SJCRH30 (cell line): Measurements from ENCODE around the gene PRCD. TPM values are rescaled to one million over a fixed set of nuclear protein-coding genes. Genes with fewer than 3 reads are reported as not detected.
A peak's percentile ranks its signal among the peaks of the same experiment; 100 is the strongest.

ENCODE experiments used
- DNase-seq, 2 experiments: peaks; one replicate each; pipeline ENCODE4 v3.0.0-alpha.2; 2015 to 2020
- H3K27ac ChIP-seq: fragments of 250-450 bp; sonication (Bioruptor Pico); 2 replicates; pipeline ENCODE4 v1.5.1; 2020; ENCODE audit warnings: mild to moderate bottlenecking, moderate library complexity
- H3K27me3 ChIP-seq: fragments of 250-450 bp; sonication (Bioruptor Pico); 2 replicates; pipeline ENCODE4 v1.5.1; 2020; ENCODE audit warnings: mild to moderate bottlenecking, moderate library complexity
- H3K36me3 ChIP-seq: fragments of 250-450 bp; sonication (Bioruptor Pico); 2 replicates; pipeline ENCODE4 v1.5.1; 2020; ENCODE audit warnings: mild to moderate bottlenecking, moderate library complexity
- H3K4me1 ChIP-seq: fragments of 250-450 bp; sonication (Bioruptor Pico); 2 replicates; pipeline ENCODE4 v1.5.1; 2020; ENCODE audit warnings: mild to moderate bottlenecking, moderate library complexity
- H3K4me3 ChIP-seq: fragments of 250-450 bp; sonication (Bioruptor Pico); 2 replicates; pipeline ENCODE4 v1.5.1; 2020; ENCODE audit warnings: mild to moderate bottlenecking, moderate library complexity
- H3K9me3 ChIP-seq: fragments of 250-450 bp; sonication (Bioruptor Pico); replicated peaks from 2 replicates; pipeline ENCODE4 v1.5.1; 2020; ENCODE audit warnings: mild to moderate bottlenecking, moderate library complexity
- total RNA-seq: library from RNA; depleted of rRNA; stranded (reverse); fragments of >200 nt; shearing (Covaris generic); gene quantifications from 2 replicates; pipeline ENCODE4 v1.2.3, GENCODE V29; 2014; rRNA removed

The PRCD gene
- total RNA-seq, 1 experiment from 2014 or later = 2.1 TPM

- Histone ChIP-seq H3K36me3 (no peaks in the 10 kb centered on the region), H3K4me1 (peaks cover 8% of the 10 kb centered on the region), H3K9me3 (no peaks in the 10 kb centered on the region; the same call in 1 of the 2 replicates), H3K27ac (no peak overlapping the region), H3K4me3 (no peak overlapping the region), H3K27me3 (no peaks in the 10 kb centered on the region)
- DNase-seq = peak; percentile 40 to 66
These were observed 47.1 kb downstream of the PRCD start for GRCh38 chr17:76586741-76587487.

- H3K9me3 ChIP-seq = no peaks in the 10 kb centered on the region; the same call in 1 of the 2 replicates
- peaks cover 4% of the 10 kb centered on the region; the same call in 1 of the 2 replicates for H3K27me3 ChIP-seq
- no peak overlapping the region for H3K27ac ChIP-seq
These were observed 48.3 kb downstream of the PRCD start for GRCh38 chr17:76588182-76588581.

GRCh38 chr17:76593384-76593826 is 53.6 kb downstream of the PRCD start:
- Histone ChIP-seq H3K9me3 (no peaks in the 10 kb centered on the region; the same call in 1 of the 2 replicates), H3K27me3 (peaks cover 4% of the 10 kb centered on the region; the same call in 1 of the 2 replicates), H3K27ac (no peak overlapping the region), H3K4me3 (no peak overlapping the region), H3K4me1 (no peaks in the 10 kb centered on the region), H3K36me3 (no peaks in the 10 kb centered on the region)
- no peak for DNase-seq

More at GRCh38 chr17:76588182-76588581, 48.3 kb downstream of the PRCD start:
- DNase-seq = no peak
- no peaks in the 10 kb centered on the region for H3K36me3 ChIP-seq
- H3K4me3 ChIP-seq = no peak overlapping the region
- H3K4me1 ChIP-seq = peaks cover 8% of the 10 kb centered on the region

- Histone ChIP-seq H3K36me3 (no peaks in the 10 kb centered on the region), H3K27me3 (peaks cover 4% of the 10 kb centered on the region; the same call in 1 of the 2 replicates), H3K9me3 (no peaks in the 10 kb centered on the region), H3K4me3 (no peak overlapping the region), H3K4me1 (no peaks in the 10 kb centered on the region), H3K27ac (no peak overlapping the region)
- no peak for DNase-seq
These were observed 54.1 kb downstream of the PRCD start for GRCh38 chr17:76593959-76594358.

GRCh38 chr17:76594690-76595089 is 54.8 kb downstream of the PRCD start:
- no peak for DNase-seq
- Histone ChIP-seq H3K27ac (no peak overlapping the region), H3K27me3 (peaks cover 4% of the 10 kb centered on the region; the same call in 1 of the 2 replicates), H3K4me3 (no peak overlapping the region), H3K4me1 (no peaks in the 10 kb centered on the region), H3K36me3 (no peaks in the 10 kb centered on the region), H3K9me3 (no peaks in the 10 kb centered on the region)

Other genes starting within 250 kb of the PRCD start
- 2.7 and 3.5 TPM in 2 replicates for gene QRICH2, start 231.8 kb upstream of the PRCD start, total RNA-seq
- gene PRPSAP1, start 186.1 kb upstream of the PRCD start, total RNA-seq = 69.3 and 70.0 TPM in 2 replicates
- 5.4 and 5.8 TPM in 2 replicates for gene SPHK1, start 155.4 kb upstream of the PRCD start, total RNA-seq
- gene UBE2O, start 86.9 kb upstream of the PRCD start, total RNA-seq = 40.9 and 41.5 TPM in 2 replicates
- 0.24 and 0.58 TPM in 2 replicates for gene AANAT, start 72.4 kb upstream of the PRCD start, total RNA-seq
- 2.4 and 2.5 TPM in 2 replicates for gene RHBDF2, start 38.6 kb upstream of the PRCD start, total RNA-seq
- not detected in 2 replicates for gene CYGB, start 2.3 kb upstream of the PRCD start, total RNA-seq
- 0.20 TPM in 1 of 2 replicates, not detected in the other for gene ST6GALNAC2, start 45.8 kb downstream of the PRCD start, total RNA-seq
- not detected in 2 replicates for gene ST6GALNAC1, start 103.7 kb downstream of the PRCD start, total RNA-seq
- gene MXRA7, start 170.9 kb downstream of the PRCD start, total RNA-seq = 245 and 247 TPM in 2 replicates
- gene JMJD6, start 186.6 kb downstream of the PRCD start, total RNA-seq = 36.4 and 39.8 TPM in 2 replicates
- 33.3 and 39.5 TPM in 2 replicates for gene METTL23, start 186.8 kb downstream of the PRCD start, total RNA-seq
- gene SRSF2, start 197.3 kb downstream of the PRCD start, total RNA-seq = 516 and 599 TPM in 2 replicates
- 35.5 and 40.4 TPM in 2 replicates for gene MFSD11, start 198.1 kb downstream of the PRCD start, total RNA-seq